Measurements from ENCODE around the gene HAVCR2.
"Not testable (repeated sequence)": the region's sequence is repeated elsewhere in the genome, so short reads cannot be mapped to it uniquely, and the experiment has no call there.

Gene HAVCR2

GRCh38 chr5:157047898-157048297, 60.9 kb downstream of the HAVCR2 start:
- no CpG with 5 or more reads among the region's 5 CpGs for WGBS, 2 donors (ENCODE audit: extremely low coverage in 2 of 2, insufficient read length in 2 of 2, insufficient replicate concordance in 1 of 2)
- no peak overlapping the region for H3K9ac ChIP-seq (ENCODE audit: low read depth, low read length, poor library complexity)
- DNase-seq (ENCODE audit: low spot score): no peak
- H3K79me1 ChIP-seq (ENCODE audit: low read depth, low read length): no peaks in the 10 kb centered on the region
- no peak overlapping the region for H3K4me3 ChIP-seq (ENCODE audit: low read length in 2 of 2)
- no peak overlapping the region for H3K27ac ChIP-seq (replicated peaks; ENCODE audit: low read length)
- no peak overlapping the region for H3K18ac ChIP-seq (ENCODE audit: low read length)
- H3K23ac ChIP-seq (ENCODE audit: low read depth, low read length, poor library complexity): no peak overlapping the region
- H2BK12ac ChIP-seq (ENCODE audit: low read length): no peak overlapping the region
- H2AK5ac ChIP-seq (ENCODE audit: low read depth, low read length): no peak overlapping the region
- no peaks in the 10 kb centered on the region for H3K27me3 ChIP-seq (ENCODE audit: control insufficient read depth in 3 of 3, insufficient read depth in 3 of 3, low read depth in 1 of 3, low read length in 3 of 3)
- H4K8ac ChIP-seq (ENCODE audit: low read depth, low read length): no peak overlapping the region
- no peak overlapping the region for H3K14ac ChIP-seq (ENCODE audit: low read length)
- H3K4me1 ChIP-seq (ENCODE audit: control insufficient read depth in 2 of 2, insufficient read depth in 1 of 2, low read depth in 1 of 2, low read length in 2 of 2): no peaks in the 10 kb centered on the region
- no peaks in the 10 kb centered on the region for H3K9me3 ChIP-seq (replicated peaks in 1 of 2; ENCODE audit: control insufficient read depth in 2 of 2, insufficient read depth in 1 of 2, low read depth in 1 of 2, low read length in 2 of 2)
- no peak overlapping the region for H2BK5ac ChIP-seq (ENCODE audit: low read length)
- H3K4me2 ChIP-seq (ENCODE audit: insufficient read depth, low read length, poor library complexity, severe bottlenecking): no peak overlapping the region
- H2AFZ ChIP-seq (ENCODE audit: low read length): no peak overlapping the region
- H2BK15ac ChIP-seq (ENCODE audit: low read length): no peak overlapping the region
- no peak overlapping the region for H2BK120ac ChIP-seq (ENCODE audit: low read depth, low read length)
- no peaks in the 10 kb centered on the region for H3K36me3 ChIP-seq (replicated peaks in 1 of 2; ENCODE audit: control insufficient read depth in 2 of 2, insufficient read depth in 2 of 2, low read length in 2 of 2)
- no peak overlapping the region for H4K91ac ChIP-seq (ENCODE audit: low read depth, low read length, poor library complexity)
- no peak overlapping the region for H3K4ac ChIP-seq (ENCODE audit: low read length)

GRCh38 chr5:157047016-157047415, 61.8 kb downstream of the HAVCR2 start:
- not testable (repeated sequence) for H2BK120ac ChIP-seq (ENCODE audit: low read depth, low read length); H3K14ac ChIP-seq (ENCODE audit: low read length); H2AK5ac ChIP-seq (ENCODE audit: low read depth, low read length); H2BK15ac ChIP-seq (ENCODE audit: low read length); H4K91ac ChIP-seq (ENCODE audit: low read depth, low read length, poor library complexity); H2BK5ac ChIP-seq (ENCODE audit: low read length); H3K18ac ChIP-seq (ENCODE audit: low read length); H3K4me3 ChIP-seq (ENCODE audit: low read length in 2 of 2); H3K9me3 ChIP-seq (replicated peaks in 1 of 2; ENCODE audit: control insufficient read depth in 2 of 2, insufficient read depth in 1 of 2, low read depth in 1 of 2, low read length in 2 of 2); H3K4ac ChIP-seq (ENCODE audit: low read length); H3K27ac ChIP-seq (replicated peaks; ENCODE audit: low read length); H3K4me2 ChIP-seq (ENCODE audit: insufficient read depth, low read length, poor library complexity, severe bottlenecking); H3K23ac ChIP-seq (ENCODE audit: low read depth, low read length, poor library complexity); H3K9ac ChIP-seq (ENCODE audit: low read depth, low read length, poor library complexity); H3K36me3 ChIP-seq (replicated peaks in 1 of 2; ENCODE audit: control insufficient read depth in 2 of 2, insufficient read depth in 2 of 2, low read length in 2 of 2); H2AFZ ChIP-seq (ENCODE audit: low read length); H4K8ac ChIP-seq (ENCODE audit: low read depth, low read length); H3K27me3 ChIP-seq (ENCODE audit: control insufficient read depth in 3 of 3, insufficient read depth in 3 of 3, low read depth in 1 of 3, low read length in 3 of 3); DNase-seq (ENCODE audit: low spot score); H3K4me1 ChIP-seq (ENCODE audit: control insufficient read depth in 2 of 2, insufficient read depth in 1 of 2, low read depth in 1 of 2, low read length in 2 of 2); H2BK12ac ChIP-seq (ENCODE audit: low read length); H3K79me1 ChIP-seq (ENCODE audit: low read depth, low read length)
- no CpG with 5 or more reads among the region's 4 CpGs for WGBS, 2 donors (ENCODE audit: extremely low coverage in 2 of 2, insufficient read length in 2 of 2, insufficient replicate concordance in 1 of 2)

- Histone ChIP-seq H3K36me3 (replicated peaks in 1 of 2; ENCODE audit: control insufficient read depth in 2 of 2, insufficient read depth in 2 of 2, low read length in 2 of 2) (no peaks in the 10 kb centered on the region), H2BK120ac (ENCODE audit: low read depth, low read length) (no peak overlapping the region), H3K27me3 (ENCODE audit: control insufficient read depth in 3 of 3, insufficient read depth in 3 of 3, low read depth in 1 of 3, low read length in 3 of 3) (no peaks in the 10 kb centered on the region), H2BK12ac (ENCODE audit: low read length) (no peak overlapping the region), H3K4me1 (ENCODE audit: control insufficient read depth in 2 of 2, insufficient read depth in 1 of 2, low read depth in 1 of 2, low read length in 2 of 2) (no peaks in the 10 kb centered on the region), H2BK15ac (ENCODE audit: low read length) (no peak overlapping the region), H3K14ac (ENCODE audit: low read length) (no peak overlapping the region), H3K4me3 (ENCODE audit: low read length in 2 of 2) (no peak overlapping the region), H3K4me2 (ENCODE audit: insufficient read depth, low read length, poor library complexity, severe bottlenecking) (no peak overlapping the region), H3K18ac (ENCODE audit: low read length) (peak overlapping the region; percentile 12), H3K9ac (ENCODE audit: low read depth, low read length, poor library complexity) (no peak overlapping the region), H2AK5ac (ENCODE audit: low read depth, low read length) (no peak overlapping the region), H2AFZ (ENCODE audit: low read length) (no peak overlapping the region), H4K8ac (ENCODE audit: low read depth, low read length) (no peak overlapping the region), H4K91ac (ENCODE audit: low read depth, low read length, poor library complexity) (no peak overlapping the region), H3K9me3 (replicated peaks in 1 of 2; ENCODE audit: control insufficient read depth in 2 of 2, insufficient read depth in 1 of 2, low read depth in 1 of 2, low read length in 2 of 2) (no peaks in the 10 kb centered on the region), H3K4ac (ENCODE audit: low read length) (no peak overlapping the region), H3K79me1 (ENCODE audit: low read depth, low read length) (no peaks in the 10 kb centered on the region), H2BK5ac (ENCODE audit: low read length) (no peak overlapping the region), H3K23ac (ENCODE audit: low read depth, low read length, poor library complexity) (no peak overlapping the region), H3K27ac (replicated peaks; ENCODE audit: low read length) (no peak overlapping the region)
- WGBS, 2 donors (ENCODE audit: extremely low coverage in 2 of 2, insufficient read length in 2 of 2, insufficient replicate concordance in 1 of 2): no CpG with 5 or more reads among the region's 3 CpGs
- DNase-seq (ENCODE audit: low spot score): no peak
Observed at GRCh38 chr5:157046041-157046440, 62.8 kb downstream of the HAVCR2 start.

- H3K27me3 ChIP-seq (ENCODE audit: control insufficient read depth in 3 of 3, insufficient read depth in 3 of 3, low read depth in 1 of 3, low read length in 3 of 3): no peaks in the 10 kb centered on the region
- H2BK5ac ChIP-seq (ENCODE audit: low read length): no peak overlapping the region
- H3K18ac ChIP-seq (ENCODE audit: low read length): no peak overlapping the region
- no peak overlapping the region for H2AK5ac ChIP-seq (ENCODE audit: low read depth, low read length)
- H3K4ac ChIP-seq (ENCODE audit: low read length): no peak overlapping the region
- no CpG with 5 or more reads among the region's 3 CpGs for WGBS, 2 donors (ENCODE audit: extremely low coverage in 2 of 2, insufficient read length in 2 of 2, insufficient replicate concordance in 1 of 2)
- H3K9ac ChIP-seq (ENCODE audit: low read depth, low read length, poor library complexity): no peak overlapping the region
- no peaks in the 10 kb centered on the region for H3K79me1 ChIP-seq (ENCODE audit: low read depth, low read length)
- no peaks in the 10 kb centered on the region for H3K36me3 ChIP-seq (replicated peaks in 1 of 2; ENCODE audit: control insufficient read depth in 2 of 2, insufficient read depth in 2 of 2, low read length in 2 of 2)
- H3K23ac ChIP-seq (ENCODE audit: low read depth, low read length, poor library complexity): no peak overlapping the region
- H3K4me1 ChIP-seq (ENCODE audit: control insufficient read depth in 2 of 2, insufficient read depth in 1 of 2, low read depth in 1 of 2, low read length in 2 of 2): no peaks in the 10 kb centered on the region
- no peak overlapping the region for H2BK12ac ChIP-seq (ENCODE audit: low read length)
- no peak overlapping the region for H4K91ac ChIP-seq (ENCODE audit: low read depth, low read length, poor library complexity)
- no peak overlapping the region for H2AFZ ChIP-seq (ENCODE audit: low read length)
- no peak for DNase-seq (ENCODE audit: low spot score)
- no peak overlapping the region for H3K14ac ChIP-seq (ENCODE audit: low read length)
- no peak overlapping the region for H3K4me2 ChIP-seq (ENCODE audit: insufficient read depth, low read length, poor library complexity, severe bottlenecking)
- H2BK15ac ChIP-seq (ENCODE audit: low read length): no peak overlapping the region
- H3K9me3 ChIP-seq (replicated peaks in 1 of 2; ENCODE audit: control insufficient read depth in 2 of 2, insufficient read depth in 1 of 2, low read depth in 1 of 2, low read length in 2 of 2): no peaks in the 10 kb centered on the region
- no peak overlapping the region for H3K4me3 ChIP-seq (ENCODE audit: low read length in 2 of 2)
- no peak overlapping the region for H3K27ac ChIP-seq (replicated peaks; ENCODE audit: low read length)
- no peak overlapping the region for H4K8ac ChIP-seq (ENCODE audit: low read depth, low read length)
- no peak overlapping the region for H2BK120ac ChIP-seq (ENCODE audit: low read depth, low read length)
Observed at GRCh38 chr5:157045601-157046000, 63.2 kb downstream of the HAVCR2 start.

Measured in neuronal stem cell (in vitro differentiated cells).